IMR-90 (cell line): ENCODE data around the gene DGKB. TPM values are rescaled to one million over a fixed set of nuclear protein-coding genes. Genes with fewer than 3 reads are reported as not detected.

ENCODE experiments used
- ATAC-seq: fragments of 200-7000 bp; cut with Tn5 transposase; 2 replicates; pipeline ENCODE4 v1.9.1; 2020; ENCODE audit warnings: low read depth, mild to moderate bottlenecking, moderate library complexity
- BruUV-seq: library from RNA; stranded (reverse); fragments of 400-500 nt; replicated peaks from 2 replicates; lab custom pipeline; 2021; lab: Mats Ljungman, UMichigan
- CTCF ChIA-PET: fragments of 300-600 bp; formaldehyde crosslinking; extraction: SDS; loops from one replicate; lab custom pipeline; 2021; ENCODE audit warnings: antibody characterized with exemption; lab: Yijun Ruan, JAX
- POLR2A ChIA-PET: fragments of 300-600 bp; sonication (Branson Sonifier 250); formaldehyde crosslinking; loops from one replicate; lab custom pipeline; 2022; ENCODE audit warnings: antibody characterized with exemption; ENCODE audit not compliant: unreplicated experiment; lab: Charles Lee
- DNase-seq: peaks from one replicate; pipeline ENCODE4 v3.0.0; 2013
- H2AFZ ChIP-seq: replicated peaks from 2 replicates; pipeline ENCODE3; 2013; ENCODE audit warnings: low read length, mild to moderate bottlenecking; ENCODE audit not compliant: poor library complexity
- H2AK5ac ChIP-seq: 2 replicates; pipeline ENCODE4 v1.6.1; 2013; ENCODE audit warnings: low read depth, low read length, inconsistent platforms
- H2AK9ac ChIP-seq: replicated peaks from 2 replicates; pipeline ENCODE3; 2013; ENCODE audit warnings: mild to moderate bottlenecking, low read depth, low read length, moderate library complexity; ENCODE audit not compliant: poor library complexity
- H2BK120ac ChIP-seq: 2 replicates; pipeline ENCODE4 v1.6.1; 2013; ENCODE audit warnings: low read depth, low read length, inconsistent platforms
- H2BK15ac ChIP-seq: 3 replicates; pipeline ENCODE4 v1.6.1; 2013; ENCODE audit warnings: low read depth, low read length, inconsistent platforms
- H2BK20ac ChIP-seq: 2 replicates; pipeline ENCODE4 v1.6.1; 2013; ENCODE audit warnings: low read depth, mild to moderate bottlenecking, inconsistent platforms, low read length, moderate library complexity
- H2BK5ac ChIP-seq: 2 replicates; pipeline ENCODE4 v1.6.1; 2013; ENCODE audit warnings: mild to moderate bottlenecking, low read depth, low read length, inconsistent platforms; ENCODE audit not compliant: poor library complexity, severe bottlenecking
- H3K14ac ChIP-seq: replicated peaks from 2 replicates; pipeline ENCODE4 v1.6.1; 2013; ENCODE audit warnings: low read depth, low read length, inconsistent platforms
- H3K18ac ChIP-seq: 2 replicates; pipeline ENCODE4 v1.6.1; 2013; ENCODE audit warnings: low read depth, low read length, control low read depth
- H3K23ac ChIP-seq: 2 replicates; pipeline ENCODE4 v1.6.1; 2013; ENCODE audit warnings: low read depth, low read length, inconsistent platforms
- H3K27ac ChIP-seq: 2 replicates; pipeline ENCODE4 v1.5.1; 2013; ENCODE audit warnings: mild to moderate bottlenecking, control low read depth, low read length; ENCODE audit not compliant: insufficient read depth
- H3K27me3 ChIP-seq: 2 replicates; pipeline ENCODE4 v1.6.1; 2013; ENCODE audit warnings: low read length; ENCODE audit not compliant: control insufficient read depth, insufficient read depth
- H3K36me3 ChIP-seq: 2 replicates; pipeline ENCODE4 v1.6.1; 2013; ENCODE audit warnings: low read length, mixed read lengths; ENCODE audit not compliant: control insufficient read depth, insufficient read depth
- H3K4ac ChIP-seq: 2 replicates; pipeline ENCODE4 v1.6.1; 2013; ENCODE audit warnings: low read depth, low read length, inconsistent platforms
- H3K4me1 ChIP-seq: 2 replicates; pipeline ENCODE4 v1.6.1; 2013; ENCODE audit warnings: low read length, mixed read lengths; ENCODE audit not compliant: control insufficient read depth, insufficient read depth
- H3K4me2 ChIP-seq: 2 replicates; pipeline ENCODE4 v1.6.1; 2013; ENCODE audit warnings: low read depth, mild to moderate bottlenecking, control low read depth, low read length, moderate library complexity
- H3K4me3 ChIP-seq: 2 replicates; pipeline ENCODE4 v1.5.1; 2013; ENCODE audit warnings: low read depth, mild to moderate bottlenecking, control low read depth, low read length, moderate library complexity; ENCODE audit not compliant: insufficient read depth
- H3K56ac ChIP-seq: 2 replicates; pipeline ENCODE4 v1.6.1; 2013; ENCODE audit warnings: low read length, inconsistent platforms; ENCODE audit not compliant: insufficient read depth; ENCODE audit errors: extremely low read depth
- H3K79me1 ChIP-seq, 2 experiments: 2 replicates each; pipeline ENCODE4 v1.6.1; 2013; ENCODE audit warnings: low read length in 2 of 2, inconsistent platforms in 1 of 2, low read depth in 1 of 2
- H3K9ac ChIP-seq: 2 replicates; pipeline ENCODE4 v1.6.1; 2013; ENCODE audit warnings: low read depth, low read length, control low read depth
- H3K9me1 ChIP-seq: 2 replicates; pipeline ENCODE4 v1.6.1; 2013; ENCODE audit warnings: low read length, inconsistent platforms; ENCODE audit not compliant: insufficient read depth
- H3K9me3 ChIP-seq: 2 replicates; pipeline ENCODE4 v1.6.1; 2013; ENCODE audit warnings: low read length; ENCODE audit not compliant: control insufficient read depth, insufficient read depth
- H4K20me1 ChIP-seq: 2 replicates; pipeline ENCODE4 v1.6.1; 2013; ENCODE audit warnings: low read length, inconsistent platforms; ENCODE audit not compliant: insufficient read depth
- H4K5ac ChIP-seq: 2 replicates; pipeline ENCODE4 v1.6.1; 2013; ENCODE audit warnings: mild to moderate bottlenecking, low read depth, low read length, control low read depth
- H4K8ac ChIP-seq, 2 experiments: 2 replicates each; pipeline ENCODE4 v1.6.1; 2013; ENCODE audit warnings: low read depth in 2 of 2, low read length in 2 of 2, control low read depth in 1 of 2, inconsistent platforms in 1 of 2
- H4K91ac ChIP-seq: 2 replicates; pipeline ENCODE4 v1.6.1; 2013; ENCODE audit warnings: low read depth, low read length, inconsistent platforms; ENCODE audit not compliant: insufficient read depth
- BHLHE40 ChIP-seq: fragments of 150-350 bp; IDR thresholded peaks from 2 replicates; pipeline ENCODE4 v1.6.1; 2016; ENCODE audit warnings: mild to moderate bottlenecking, low read depth, low read length
- CEBPB ChIP-seq: IDR thresholded peaks from 2 replicates; pipeline ENCODE4 v1.6.1; 2012; ENCODE audit warnings: low read depth, low read length, improper control_type of control experiment
- CHD1 ChIP-seq: IDR thresholded peaks from 2 replicates; pipeline ENCODE4 v1.6.1; 2012; ENCODE audit warnings: low read depth, low read length, improper control_type of control experiment
- CTCF ChIP-seq: conservative IDR thresholded peaks from 2 replicates; pipeline ENCODE4 v1.5.1; 2012; ENCODE audit warnings: mild to moderate bottlenecking, low read depth, low read length, improper control_type of control experiment
- FOS ChIP-seq: fragments of 150-350 bp; IDR thresholded peaks from 2 replicates; pipeline ENCODE4 v1.6.1; 2016; ENCODE audit warnings: low read depth, low read length
- MAFK ChIP-seq: IDR thresholded peaks from 2 replicates; pipeline ENCODE4 v1.6.1; 2012; ENCODE audit warnings: low read depth, low read length, improper control_type of control experiment
- MAZ ChIP-seq: IDR thresholded peaks from 2 replicates; pipeline ENCODE4 v1.6.1; 2012; ENCODE audit warnings: low read depth, mild to moderate bottlenecking, low read length, improper control_type of control experiment, moderate library complexity, borderline replicate concordance
- MXI1 ChIP-seq: IDR thresholded peaks from 2 replicates; pipeline ENCODE4 v1.6.1; 2012; ENCODE audit warnings: low read depth, mild to moderate bottlenecking, low read length, moderate library complexity, borderline replicate concordance
- NFE2L2 ChIP-seq: fragments of 150-350 bp; IDR thresholded peaks from 2 replicates; pipeline ENCODE4 v1.6.1; 2016; ENCODE audit warnings: low read depth, mild to moderate bottlenecking, low read length
- POLR2A ChIP-seq: IDR thresholded peaks from 2 replicates; pipeline ENCODE4 v1.6.1; 2012; ENCODE audit warnings: mild to moderate bottlenecking, low read depth, low read length
- RAD21 ChIP-seq: IDR thresholded peaks from 2 replicates; pipeline ENCODE4 v1.6.1; 2012; ENCODE audit warnings: low read length, improper control_type of control experiment
- RCOR1 ChIP-seq: IDR thresholded peaks from 2 replicates; pipeline ENCODE4 v1.6.1; 2012; ENCODE audit warnings: mild to moderate bottlenecking, low read length, improper control_type of control experiment; ENCODE audit not compliant: insufficient replicate concordance
- RFX5 ChIP-seq: IDR thresholded peaks from 2 replicates; pipeline ENCODE4 v1.8.0; 2012; ENCODE audit warnings: low read depth, mild to moderate bottlenecking, low read length, moderate library complexity
- SMC3 ChIP-seq: fragments of 150-350 bp; IDR thresholded peaks from 2 replicates; pipeline ENCODE4 v1.6.1; 2016; ENCODE audit warnings: low read depth, mild to moderate bottlenecking, antibody characterized with exemption, low read length, moderate library complexity
- USF2 ChIP-seq: fragments of 150-350 bp; IDR thresholded peaks from 2 replicates; pipeline ENCODE4 v1.6.1; 2017; ENCODE audit warnings: mild to moderate bottlenecking, antibody characterized with exemption, low read length, low read depth
- WGBS, 2 experiments: methylation state at CpG; one replicate each; pipeline versions ENCODE4 v1.1.5 to v1.1.7; 2013; ENCODE audit warnings: missing lambda C conversion rate in 2 of 2; ENCODE audit not compliant: insufficient read length in 1 of 2; ENCODE audit errors: extremely low coverage in 2 of 2; 5-methylcytosine and 5-hydroxymethylcytosine counted together
- dilution Hi-C: fragments of 300-500 bp; cut with HindIII; formaldehyde crosslinking; loops from one replicate; pipeline ENCODE4 v1.14.3; 2018; ENCODE audit warnings: low sequenced_read_pairs; ENCODE audit not compliant: unreplicated experiment
- in situ Hi-C: fragments of 300-500 bp; cut with MboI; formaldehyde crosslinking; loops from 3 replicates; pipeline ENCODE4 v1.14.3; 2019; ENCODE audit warnings: low sequenced_read_pairs, inconsistent platforms, mixed read lengths
- intact Hi-C: fragments of 100-400 bp; cut with micrococcal nuclease; formaldehyde crosslinking; loops from 2 replicates; pipeline ENCODE4 v1.10.0; 2022
- polyA plus RNA-seq, 3 experiments: library from polyadenylated mRNA; depleted of rRNA; stranded (reverse); fragments of >200 nt; gene quantifications; 2 replicates each; pipeline ENCODE4 v1.2.3, GENCODE V29; 2012; ENCODE audit warnings: low replicate concordance in 1 of 3
- total RNA-seq: library from RNA; depleted of rRNA; stranded (reverse); fragments of >200 nt; gene quantifications from 2 replicates; pipeline ENCODE4 v1.2.3, GENCODE V29; 2012
- TF ChIP-seq, protein P1 (sequence below): fragments of 150-350 bp; IDR thresholded peaks from 2 replicates; pipeline ENCODE4 v1.6.1; 2016; ENCODE audit warnings: low read depth, mild to moderate bottlenecking, low read length, moderate library complexity, borderline replicate concordance

Gene DGKB
- total and polyA plus RNA-seq, 2 of the 4 experiments (the other 2 are of a cell fraction), result not detected

- H3K9me1 ChIP-seq, result no peaks in the 10 kb centered on the region
- H4K8ac ChIP-seq, result no peak overlapping the region
- ATAC-seq, result no peak
- H3K4me1 ChIP-seq, result no peaks in the 10 kb centered on the region
- no TSS peak for BruUV-seq
- no peak overlapping the region for H3K4me2 ChIP-seq
- ChIA-PET POLR2A (no interaction called here), CTCF (no interaction called here)
- H3K9me3 ChIP-seq, result no peaks in the 10 kb centered on the region
- H2BK5ac ChIP-seq, result no peak overlapping the region
- H3K79me1 ChIP-seq, result no peaks in the 10 kb centered on the region
- in situ Hi-C loops, result no loop called here
- no peak overlapping the region for H2BK20ac ChIP-seq
- WGBS, 2 experiments, result no CpG with 5 or more reads among the region's 1 CpG
- no peak overlapping the region for H4K91ac ChIP-seq
- no peak overlapping the region for H2AFZ ChIP-seq
- H3K23ac ChIP-seq, result no peak overlapping the region
- no peak overlapping the region for H2BK15ac ChIP-seq
- no peak overlapping the region for H3K9ac ChIP-seq
- H3K4me3 ChIP-seq, result no peak overlapping the region
- dilution Hi-C loops, result no loop called here
- intact Hi-C loops, result no loop called here
- H4K5ac ChIP-seq, result no peak overlapping the region
- no peak overlapping the region for H3K14ac ChIP-seq
- no peaks in the 10 kb centered on the region for H4K20me1 ChIP-seq
- H2AK9ac ChIP-seq, result no peak overlapping the region
- H3K36me3 ChIP-seq, result no peaks in the 10 kb centered on the region
- H2BK120ac ChIP-seq, result no peak overlapping the region
- H3K27ac ChIP-seq, result no peak overlapping the region
- no peak overlapping the region for H2AK5ac ChIP-seq
- H3K18ac ChIP-seq, result no peak overlapping the region
- H3K4ac ChIP-seq, result no peak overlapping the region
- no peaks in the 10 kb centered on the region for H3K27me3 ChIP-seq
- TF ChIP-seq FOS (no peak), CEBPB (no peak), CHD1 (no peak), MAZ (no peak), RCOR1 (no peak), POLR2A (no peak), NFE2L2 (no peak), RAD21 (no peak), MXI1 (no peak), SMC3 (no peak), MAFK (no peak), BHLHE40 (no peak), USF2 (no peak), CTCF (no peak), RFX5 (no peak)
- TF ChIP-seq, protein P1, sequence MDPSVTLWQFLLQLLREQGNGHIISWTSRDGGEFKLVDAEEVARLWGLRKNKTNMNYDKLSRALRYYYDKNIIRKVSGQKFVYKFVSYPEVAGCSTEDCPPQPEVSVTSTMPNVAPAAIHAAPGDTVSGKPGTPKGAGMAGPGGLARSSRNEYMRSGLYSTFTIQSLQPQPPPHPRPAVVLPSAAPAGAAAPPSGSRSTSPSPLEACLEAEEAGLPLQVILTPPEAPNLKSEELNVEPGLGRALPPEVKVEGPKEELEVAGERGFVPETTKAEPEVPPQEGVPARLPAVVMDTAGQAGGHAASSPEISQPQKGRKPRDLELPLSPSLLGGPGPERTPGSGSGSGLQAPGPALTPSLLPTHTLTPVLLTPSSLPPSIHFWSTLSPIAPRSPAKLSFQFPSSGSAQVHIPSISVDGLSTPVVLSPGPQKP, result no peak
- DNase-seq, result no peak
- H3K56ac ChIP-seq, result no peak overlapping the region
Observed at GRCh38 chr7:14294637-14295036, 607.9 kb downstream of the DGKB start.
